Suprapubic skin (tissue), 4 donors: ENCODE results near the gene TMEM130. TPM values are rescaled to one million over a fixed set of nuclear protein-coding genes. Genes with fewer than 3 reads are reported as not detected.

Experiments used
- DNase-seq, 2 donors: peaks; one replicate each; pipeline ENCODE4 v3.0.0-alpha.2; 2019; ENCODE audit warnings: low spot score in 2 of 2
- H3K27ac ChIP-seq: fragments of 200-600 bp; sonication (generic); one replicate; pipeline ENCODE4 v1.5.1; 2019
- H3K27me3 ChIP-seq: fragments of 200-600 bp; sonication (generic); one replicate; pipeline ENCODE4 v1.5.1; 2019
- H3K36me3 ChIP-seq: fragments of 200-600 bp; sonication (generic); one replicate; pipeline ENCODE4 v1.5.1; 2019
- H3K4me1 ChIP-seq: fragments of 200-600 bp; sonication (generic); one replicate; pipeline ENCODE4 v1.5.1; 2019
- H3K4me3 ChIP-seq: fragments of 200-600 bp; sonication (generic); one replicate; pipeline ENCODE4 v1.5.1; 2019; ENCODE audit warnings: mild to moderate bottlenecking
- H3K9me3 ChIP-seq: fragments of 200-600 bp; sonication (generic); one replicate; pipeline ENCODE4 v1.5.1; 2019
- CTCF ChIP-seq, 2 donors: fragments of 200-600 bp in 1 of 2; fragments of 450-650 bp in 1 of 2; sonication (generic) in 1 of 2; IDR thresholded peaks; one replicate each; pipeline ENCODE4 v1.5.1; 2016 to 2019; ENCODE audit warnings: antibody characterized with exemption in 2 of 2, mild to moderate bottlenecking in 1 of 2, moderate library complexity in 1 of 2
- EP300 ChIP-seq: sonication (generic); formaldehyde crosslinking; IDR thresholded peaks from one replicate; pipeline ENCODE4 v1.6.1; 2017; ENCODE audit warnings: antibody characterized with exemption
- POLR2A ChIP-seq, 2 donors: fragments of 450-650 bp; IDR thresholded peaks; one replicate each; pipeline ENCODE4 v1.6.1; 2017; ENCODE audit warnings: antibody characterized with exemption in 2 of 2, mild to moderate bottlenecking in 2 of 2, moderate library complexity in 2 of 2
- POLR2AphosphoS5 ChIP-seq, 3 donors: sonication (generic); formaldehyde crosslinking; IDR thresholded peaks; one replicate each; pipeline ENCODE4 v1.6.1; 2017; ENCODE audit warnings: antibody characterized with exemption in 3 of 3
- WGBS: methylation state at CpG from one replicate; pipeline ENCODE4 v1.1.5; 2018; 5-methylcytosine and 5-hydroxymethylcytosine counted together
- total RNA-seq, 4 donors: library from RNA; depleted of rRNA; stranded (reverse); fragments of >200 nt; gene quantifications; one replicate each; pipeline ENCODE4 v1.1.0, GENCODE V29; 2016

The TMEM130 gene
- total RNA-seq, 4 donors from 2014 or later: not detected

GRCh38 chr7:98910427-98910826, 40.6 kb upstream of the TMEM130 start:
- Histone ChIP-seq H3K36me3 (peaks cover 94% of the 10 kb centered on the region), H3K27me3 (no peaks in the 10 kb centered on the region), H3K4me1 (no peaks in the 10 kb centered on the region), H3K9me3 (no peaks in the 10 kb centered on the region), H3K27ac (no peak overlapping the region), H3K4me3 (no peak overlapping the region)
- 96% methylated on average over 3 of the region's 3 CpGs for WGBS
- no peak for DNase-seq
- TF ChIP-seq POLR2AphosphoS5 (IDR thresholded peaks at IDR 0.05) (no peak), EP300 (no peak), POLR2A (IDR thresholded peaks at IDR 0.05) (no peak), CTCF (IDR thresholded peaks at IDR 0.05) (no peak)

- Histone ChIP-seq H3K9me3 (no peaks in the 10 kb centered on the region), H3K36me3 (peaks cover 99% of the 10 kb centered on the region), H3K27ac (no peak overlapping the region), H3K4me1 (no peaks in the 10 kb centered on the region), H3K4me3 (no peak overlapping the region), H3K27me3 (no peaks in the 10 kb centered on the region)
- DNase-seq: no peak
- 66% methylated on average over 8 of the region's 8 CpGs for WGBS
- no peak for TF ChIP-seq EP300
- no peak for TF ChIP-seq CTCF (IDR thresholded peaks at IDR 0.05)
- TF ChIP-seq POLR2AphosphoS5 (IDR thresholded peaks at IDR 0.05): no peak
- TF ChIP-seq POLR2A (IDR thresholded peaks at IDR 0.05): no peak
Measured at GRCh38 chr7:98909487-98909886, 39.7 kb upstream of the TMEM130 start.

GRCh38 chr7:98908585-98908984, 38.8 kb upstream of the TMEM130 start:
- Histone ChIP-seq H3K36me3 (peaks cover 99% of the 10 kb centered on the region), H3K27ac (no peak overlapping the region), H3K27me3 (no peaks in the 10 kb centered on the region), H3K9me3 (no peaks in the 10 kb centered on the region), H3K4me1 (no peaks in the 10 kb centered on the region), H3K4me3 (no peak overlapping the region)
- TF ChIP-seq POLR2A (IDR thresholded peaks at IDR 0.05): no peak
- TF ChIP-seq POLR2AphosphoS5 (IDR thresholded peaks at IDR 0.05): no peak
- TF ChIP-seq EP300: no peak
- no peak for TF ChIP-seq CTCF (IDR thresholded peaks at IDR 0.05)
- DNase-seq: no peak
- 96% methylated on average over 19 of the region's 19 CpGs for WGBS

GRCh38 chr7:98907570-98907969, 37.8 kb upstream of the TMEM130 start:
- Histone ChIP-seq H3K36me3 (peaks cover 99% of the 10 kb centered on the region), H3K27me3 (no peaks in the 10 kb centered on the region), H3K4me3 (no peak overlapping the region), H3K27ac (no peak overlapping the region), H3K9me3 (no peaks in the 10 kb centered on the region), H3K4me1 (no peaks in the 10 kb centered on the region)
- 93% methylated on average over 5 of the region's 5 CpGs for WGBS
- DNase-seq: no peak
- TF ChIP-seq EP300 (no peak), POLR2AphosphoS5 (IDR thresholded peaks at IDR 0.05) (no peak), CTCF (IDR thresholded peaks at IDR 0.05) (no peak), POLR2A (IDR thresholded peaks at IDR 0.05) (no peak)

GRCh38 chr7:98903246-98903645, 33.4 kb upstream of the TMEM130 start:
- H3K9me3 ChIP-seq: no peaks in the 10 kb centered on the region
- 99% methylated on average over 4 of the region's 4 CpGs for WGBS
- DNase-seq: no peak
- TF ChIP-seq EP300: no peak
- TF ChIP-seq CTCF (IDR thresholded peaks at IDR 0.05): no peak
- no peak for TF ChIP-seq POLR2A (IDR thresholded peaks at IDR 0.05)
- TF ChIP-seq POLR2AphosphoS5 (IDR thresholded peaks at IDR 0.05): no peak
- no peaks in the 10 kb centered on the region for H3K4me1 ChIP-seq
- no peak overlapping the region for H3K4me3 ChIP-seq
- no peaks in the 10 kb centered on the region for H3K27me3 ChIP-seq
- H3K27ac ChIP-seq: no peak overlapping the region
- H3K36me3 ChIP-seq: peaks cover 96% of the 10 kb centered on the region
